Stimulated activated CD4-positive, alpha-beta T cell treated with anti-CD3 and anti-CD28 coated beads, Interleukin-12 subunit alpha, Interleukin-12 subunit beta, amount 100 ng/mL, for 48 hours (primary cell): ENCODE results near the gene SEMA6A.
A peak's percentile ranks its signal among the peaks of the same experiment; 100 is the strongest.

Source experiments
- DNase-seq, 3 donors: peaks; one replicate each; pipeline ENCODE4 v3.0.0-alpha.2; 2020; ENCODE audit warnings: low read depth in 2 of 3, low spot score in 1 of 3

The SEMA6A gene

GRCh38 chr5:116498503-116499048 is 76.0 kb downstream of the SEMA6A start:
- no peak for DNase-seq

GRCh38 chr5:116497631-116498030 is 77.0 kb downstream of the SEMA6A start:
- no peak for DNase-seq

GRCh38 chr5:116495786-116496357 is 78.8 kb downstream of the SEMA6A start:
- no peak for DNase-seq

- no peak for DNase-seq
These were observed 79.7 kb downstream of the SEMA6A start for GRCh38 chr5:116494784-116495450.

GRCh38 chr5:116492776-116493175 is 81.8 kb downstream of the SEMA6A start:
- DNase-seq, result no peak

GRCh38 chr5:116492016-116492623 is 82.5 kb downstream of the SEMA6A start:
- DNase-seq, result peak in 1 of 3 donors; percentile 2

- no peak for DNase-seq
These were observed 86.1 kb downstream of the SEMA6A start for GRCh38 chr5:116488356-116489041.

GRCh38 chr5:116487045-116487444 is 87.6 kb downstream of the SEMA6A start:
- no peak for DNase-seq

- no peak for DNase-seq
These were observed 88.0 kb downstream of the SEMA6A start for GRCh38 chr5:116486588-116486987.

- no peak for DNase-seq
These were observed 90.0 kb downstream of the SEMA6A start for GRCh38 chr5:116484645-116485044.

GRCh38 chr5:116482394-116482793 is 92.2 kb downstream of the SEMA6A start:
- no peak for DNase-seq

GRCh38 chr5:116480894-116481510 is 93.6 kb downstream of the SEMA6A start:
- DNase-seq, result no peak

GRCh38 chr5:116479776-116480675 is 94.6 kb downstream of the SEMA6A start:
- no peak for DNase-seq

GRCh38 chr5:116478491-116478890 is 96.1 kb downstream of the SEMA6A start:
- DNase-seq, result no peak

GRCh38 chr5:116476897-116477537 is 97.6 kb downstream of the SEMA6A start:
- DNase-seq, result no peak

GRCh38 chr5:116475338-116475737 is 99.3 kb downstream of the SEMA6A start:
- no peak for DNase-seq

- DNase-seq, result no peak
These were observed 100.9 kb downstream of the SEMA6A start for GRCh38 chr5:116473706-116474105.

GRCh38 chr5:116472274-116472673 is 102.3 kb downstream of the SEMA6A start:
- no peak for DNase-seq

- DNase-seq, result no peak
These were observed 105.0 kb downstream of the SEMA6A start for GRCh38 chr5:116469631-116470030.

- DNase-seq, result no peak
These were observed 106.0 kb downstream of the SEMA6A start for GRCh38 chr5:116468583-116468982.
